Measurements from ENCODE around the gene KLHL24. TPM values are rescaled to one million over a fixed set of nuclear protein-coding genes. Genes with fewer than 3 reads are reported as not detected.

The KLHL24 gene
- total RNA-seq, 1 donor from 2014 or later, result 178 TPM

Other genes starting within 250 kb of the KLHL24 start
- gene MCF2L2, start 207.0 kb upstream of the KLHL24 start, total RNA-seq, result under 0.01 TPM
- 1.0 TPM for gene KLHL6, start 79.9 kb upstream of the KLHL24 start, total RNA-seq
- 21.4 TPM for gene YEATS2, start 62.2 kb downstream of the KLHL24 start, total RNA-seq
- gene MAP6D1, start 190.0 kb downstream of the KLHL24 start, total RNA-seq, result 14.1 TPM
- gene PARL, start 249.3 kb downstream of the KLHL24 start, total RNA-seq, result 35.0 TPM

Measured in skeletal muscle tissue (tissue), 1 donor.